Hippocampal formation (tissue), 2 donors: Measurements from ENCODE around the gene LHX3.

Source experiments
- DNase-seq, 2 donors: peaks; one replicate each; lab custom pipeline; 2025; lab: John Stamatoyannopoulos, UW

The LHX3 gene

DNA sequence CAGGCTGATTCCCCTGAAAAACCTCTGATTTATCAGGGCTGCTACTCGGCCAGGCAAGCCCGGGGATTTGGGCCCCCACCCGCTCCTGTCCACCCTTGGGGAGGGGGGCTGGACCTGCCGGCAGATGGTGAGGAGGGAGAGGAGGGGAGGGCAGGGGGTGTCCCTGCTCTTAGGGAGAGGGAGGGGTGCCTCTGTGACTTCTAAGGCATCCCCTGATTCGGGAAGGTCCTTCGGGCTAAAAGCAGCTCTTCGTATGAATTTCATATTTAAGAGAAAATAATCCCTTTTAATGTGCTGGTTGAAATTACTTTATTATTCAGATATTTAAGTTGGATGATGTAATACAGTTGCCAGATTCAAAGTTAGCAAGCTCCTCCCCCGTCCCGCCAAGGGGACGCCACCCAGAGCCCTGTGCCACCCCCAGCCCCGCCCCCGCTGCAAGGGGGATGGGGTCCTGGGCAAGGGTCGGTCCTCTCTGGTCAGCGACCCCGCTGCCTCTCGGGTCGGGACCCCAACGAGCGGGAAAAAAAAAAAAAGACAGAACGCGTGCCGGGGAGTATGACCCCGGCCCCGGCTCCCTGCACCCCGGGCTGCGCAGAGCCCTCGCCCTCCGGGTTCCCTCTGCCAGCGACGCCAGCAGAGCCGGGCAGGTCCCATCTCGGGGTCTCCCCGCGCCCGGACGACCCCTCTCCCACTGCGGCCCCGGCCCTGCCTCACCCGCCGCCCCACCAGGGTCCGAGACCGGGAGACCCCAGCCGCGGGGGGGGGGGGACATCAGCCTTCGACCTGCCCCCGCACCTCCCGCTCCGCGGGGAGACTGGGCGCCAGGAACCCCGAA lies 12.4 kb downstream of the LHX3 start:
- DNase-seq = no peak

DNA sequence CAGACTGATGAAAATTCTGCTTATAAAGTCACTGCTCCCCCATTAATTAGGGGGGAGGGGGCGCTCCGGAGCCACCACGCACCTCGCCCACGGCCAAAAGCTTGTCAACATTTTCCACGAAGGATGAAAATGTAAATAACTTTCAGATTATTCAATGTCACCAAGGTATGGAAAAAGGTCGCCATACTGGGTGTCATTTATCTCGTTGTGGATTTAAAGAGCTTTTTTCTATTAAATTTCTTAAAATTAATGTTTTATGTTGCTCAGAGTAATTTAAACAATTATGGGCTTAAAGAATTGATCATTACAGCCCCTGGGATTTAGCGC lies 13.0 kb downstream of the LHX3 start:
- no peak for DNase-seq

DNA sequence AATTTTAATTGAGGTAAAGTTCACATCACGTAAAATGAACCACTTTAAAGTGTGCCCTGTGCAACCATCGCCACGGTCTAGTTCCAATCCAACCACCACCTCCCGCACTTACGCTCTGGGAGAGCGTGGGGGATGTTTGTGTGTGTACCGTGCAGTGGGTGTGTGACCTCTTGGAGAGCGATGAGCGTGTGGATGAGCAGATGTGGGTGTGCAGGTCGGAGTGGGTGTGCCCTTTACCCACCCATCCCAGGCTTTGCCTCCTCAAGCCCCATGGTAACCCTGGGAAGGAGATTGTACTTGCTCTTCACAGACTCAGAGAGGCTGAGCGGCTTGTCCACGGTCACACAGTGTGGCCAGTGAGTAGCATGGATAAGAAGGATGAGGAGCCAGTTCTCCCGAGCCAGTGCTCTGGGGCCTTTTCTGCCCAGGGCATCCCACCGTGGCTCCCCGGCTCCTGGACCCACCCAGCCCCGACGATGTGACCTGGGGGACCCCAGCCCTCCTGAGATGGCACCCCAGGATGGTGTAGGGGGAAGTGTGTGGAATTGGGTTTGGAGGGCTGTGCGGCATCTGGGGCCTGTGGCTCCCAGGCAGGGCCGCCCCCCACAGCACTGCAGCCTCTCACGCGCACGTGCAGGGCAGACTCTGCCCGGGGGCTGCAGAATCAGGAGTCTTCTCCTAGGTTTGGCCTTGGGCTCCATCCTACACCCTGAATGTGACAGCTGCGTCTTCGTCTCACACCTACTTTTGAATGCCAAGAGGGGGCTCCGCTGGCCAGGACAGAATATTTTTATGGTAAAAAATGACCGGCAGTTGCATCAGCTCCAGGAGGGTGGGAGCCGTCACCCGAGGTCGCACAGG lies 13.6 kb downstream of the LHX3 start:
- DNase-seq = no peak

DNA sequence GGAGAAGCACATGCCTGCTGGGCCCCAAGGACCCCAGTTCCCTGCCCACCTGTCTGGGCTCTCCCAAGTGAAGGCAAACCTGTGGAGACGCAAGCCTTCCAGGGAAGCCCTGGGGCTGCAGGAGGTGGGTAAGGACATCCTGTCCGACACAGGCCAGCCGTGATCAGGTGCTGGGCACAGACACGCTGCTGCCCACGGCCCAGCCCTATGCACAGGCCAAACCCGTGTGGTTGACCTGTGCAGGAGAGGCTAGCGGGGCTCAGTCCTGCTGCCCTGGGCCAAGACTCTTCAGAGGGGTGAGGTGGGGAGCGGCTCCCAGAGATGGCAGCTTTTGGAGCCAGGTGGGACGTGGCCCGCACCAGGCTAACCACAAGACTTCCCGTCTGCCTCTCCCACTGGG lies 14.3 kb downstream of the LHX3 start:
- no peak for DNase-seq

DNA sequence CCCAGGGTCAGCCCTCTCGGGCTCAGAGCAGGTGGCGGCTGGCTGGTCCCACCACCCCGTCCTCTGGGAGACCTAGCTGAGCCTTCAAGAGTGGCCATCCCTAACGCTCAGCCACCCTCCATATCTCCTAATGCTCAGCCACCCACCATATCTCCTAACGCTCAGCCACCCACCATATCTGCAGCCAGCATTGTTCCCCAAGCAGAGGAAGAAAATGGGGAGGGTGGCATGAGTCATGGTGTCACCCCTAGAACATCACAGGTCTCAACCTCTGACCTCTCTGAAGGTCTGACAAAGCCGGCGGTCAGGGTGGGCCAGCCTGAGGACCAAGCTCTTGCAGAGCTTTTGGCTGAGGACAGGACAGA lies 14.7 kb downstream of the LHX3 start:
- DNase-seq = no peak

DNA sequence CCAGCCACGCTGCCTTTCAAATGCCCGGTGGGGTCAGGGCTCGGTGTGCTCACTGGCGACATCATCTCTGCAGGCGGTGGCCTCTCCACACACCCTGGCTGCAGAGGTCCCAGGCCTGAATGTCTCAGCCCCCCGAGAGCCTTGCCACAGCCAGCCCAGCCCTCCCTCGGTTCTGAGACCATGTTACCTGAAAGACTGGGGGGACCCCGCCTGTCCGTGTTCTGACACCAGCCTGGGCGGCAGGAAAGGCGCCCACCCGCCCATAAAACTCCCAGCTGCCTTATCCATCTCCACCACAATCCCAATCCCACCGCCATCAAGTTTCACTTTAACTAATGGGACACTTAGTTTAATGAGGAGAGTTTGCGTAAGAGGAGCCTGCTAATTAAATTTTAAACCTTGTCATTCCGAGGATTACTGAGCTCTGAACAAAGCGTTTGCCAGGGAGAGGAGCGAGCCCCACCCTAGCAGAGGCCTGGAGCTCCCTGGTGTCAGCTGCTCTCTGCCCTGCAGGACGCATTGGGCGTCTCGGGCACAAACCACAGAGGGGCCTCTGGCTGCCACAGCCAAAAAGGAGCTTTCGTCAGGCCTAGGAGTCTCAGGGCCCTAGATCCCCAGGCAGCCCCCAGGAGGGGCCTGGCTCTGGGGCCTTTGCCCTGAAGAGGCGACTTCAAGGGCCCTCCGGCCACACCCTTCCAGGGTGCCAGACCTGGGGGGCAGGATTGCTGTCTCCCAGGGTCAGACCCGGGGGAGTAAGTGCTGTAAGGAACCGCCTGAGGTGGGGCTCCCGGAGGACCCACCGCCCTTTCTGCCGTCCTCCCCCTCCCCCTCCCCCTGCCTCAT lies 15.3 kb downstream of the LHX3 start:
- no peak for DNase-seq

DNA sequence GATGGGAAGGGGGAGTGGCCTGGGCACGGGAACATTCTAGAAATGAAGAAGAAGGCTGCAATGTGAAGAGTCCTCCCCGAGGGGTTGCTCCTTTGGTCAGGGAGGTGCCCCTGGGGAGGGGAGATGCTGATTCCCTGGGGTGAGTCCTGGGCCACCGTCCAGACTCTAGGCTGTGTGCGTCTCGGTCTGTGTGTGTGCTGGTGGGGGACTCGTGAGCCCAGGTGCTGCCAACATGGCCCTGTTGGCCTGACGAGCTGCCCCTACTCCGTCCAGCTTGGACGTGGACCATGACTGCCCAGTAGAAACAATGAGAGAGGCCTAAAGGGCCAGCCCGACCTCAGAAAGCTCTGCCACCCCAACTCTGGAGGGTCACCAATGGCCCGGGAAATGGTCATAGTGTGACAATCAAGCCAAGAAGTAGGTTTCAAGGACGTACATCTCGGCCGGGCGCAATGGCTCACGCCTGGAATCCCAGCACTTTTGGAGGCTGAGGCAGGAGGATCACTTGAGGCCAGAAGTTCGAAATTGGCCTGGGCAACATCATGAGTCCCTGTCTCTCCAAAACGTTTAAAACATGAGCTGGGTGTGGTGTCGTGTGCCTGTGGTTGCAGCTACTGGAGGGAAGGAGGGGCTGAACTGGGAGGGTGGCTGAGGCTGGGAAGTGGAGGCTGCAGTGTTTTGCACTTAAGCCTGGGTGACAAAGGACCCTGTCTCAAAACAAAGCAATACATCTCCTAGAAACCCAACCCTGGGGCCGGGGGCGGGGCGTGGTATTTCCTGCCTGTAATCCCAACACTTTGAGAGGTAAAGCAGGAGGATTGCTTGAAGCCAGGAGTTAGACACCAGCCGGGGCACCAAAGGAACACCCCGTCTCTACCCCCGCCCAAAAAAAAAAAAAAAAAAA lies 17.0 kb downstream of the LHX3 start:
- no peak for DNase-seq

DNA sequence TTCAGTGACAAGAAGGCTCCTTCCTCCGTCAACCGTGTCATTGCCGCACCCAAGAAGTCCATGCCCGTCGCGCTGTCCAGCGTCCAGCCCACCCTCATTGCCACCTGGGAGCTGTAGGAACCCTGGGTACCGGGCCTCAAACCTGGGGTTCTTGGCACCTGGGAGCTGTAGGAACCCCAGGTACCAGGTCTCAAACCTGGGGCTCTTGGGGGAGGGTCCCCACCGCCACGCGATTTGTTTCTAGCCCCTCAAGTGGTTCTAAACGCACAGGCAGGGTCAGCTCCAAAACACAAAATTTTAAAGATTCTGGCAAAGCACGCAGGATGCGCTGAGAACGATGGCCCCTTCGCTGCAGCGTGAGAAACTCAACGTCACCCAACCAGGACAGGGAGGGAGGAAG lies 17.7 kb downstream of the LHX3 start:
- DNase-seq = no peak

DNA sequence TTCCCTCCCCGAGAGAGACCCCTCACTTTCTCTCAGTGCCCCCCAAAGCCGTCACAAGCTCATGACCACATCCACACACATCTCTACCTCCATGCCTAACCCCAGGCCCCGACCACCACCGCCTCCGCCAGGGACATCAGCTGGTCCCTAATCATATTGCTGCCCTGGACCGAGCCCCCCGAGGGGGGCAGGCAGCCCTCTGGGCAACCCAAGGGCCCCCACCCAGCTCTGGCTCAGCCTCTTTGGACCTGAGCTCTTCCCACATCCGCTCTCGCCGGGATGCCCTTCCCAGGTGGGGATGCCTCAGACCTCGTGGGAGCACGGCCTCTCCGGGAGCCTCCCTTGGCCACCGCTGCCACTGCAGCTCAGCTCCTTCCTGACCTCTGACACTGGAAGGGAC lies 18.5 kb downstream of the LHX3 start:
- no peak for DNase-seq

DNA sequence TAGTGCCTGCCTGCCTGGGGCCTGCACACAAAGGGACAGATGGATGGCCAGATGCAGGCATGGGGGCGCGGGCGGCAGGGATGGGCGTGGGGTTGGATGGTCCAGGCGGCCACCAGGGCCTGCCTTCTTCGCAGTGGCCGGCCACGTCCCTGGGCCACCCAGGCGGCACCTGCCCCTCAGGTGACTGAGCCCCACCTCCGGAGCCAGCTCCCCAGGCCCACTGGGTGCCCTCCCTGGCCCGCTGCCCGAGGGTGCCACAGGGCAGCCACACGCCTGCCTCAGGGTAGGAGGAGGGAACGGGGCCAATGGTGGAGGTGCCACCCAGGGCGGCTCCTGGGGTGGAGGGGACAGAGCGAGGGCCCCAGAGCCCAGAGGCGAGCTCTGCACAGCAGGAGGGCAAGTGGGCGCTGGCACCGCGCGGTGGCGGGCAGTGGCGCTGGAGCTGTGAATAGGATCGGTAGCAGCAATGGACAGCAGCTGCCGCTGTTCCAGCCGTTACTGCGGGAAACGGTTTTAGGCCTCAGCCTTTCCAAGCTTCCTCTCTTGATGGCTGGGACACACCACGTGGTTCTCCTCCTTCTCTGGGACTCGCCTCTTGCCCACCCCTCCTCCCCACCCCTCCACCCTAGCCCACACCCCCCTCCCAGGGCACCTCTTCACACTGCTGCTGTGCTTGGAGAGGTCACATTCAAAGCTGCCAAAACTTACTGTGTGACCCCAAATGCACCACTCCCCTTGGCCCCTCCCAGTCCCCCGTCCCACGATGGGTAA lies 19.1 kb downstream of the LHX3 start:
- DNase-seq = no peak

DNA sequence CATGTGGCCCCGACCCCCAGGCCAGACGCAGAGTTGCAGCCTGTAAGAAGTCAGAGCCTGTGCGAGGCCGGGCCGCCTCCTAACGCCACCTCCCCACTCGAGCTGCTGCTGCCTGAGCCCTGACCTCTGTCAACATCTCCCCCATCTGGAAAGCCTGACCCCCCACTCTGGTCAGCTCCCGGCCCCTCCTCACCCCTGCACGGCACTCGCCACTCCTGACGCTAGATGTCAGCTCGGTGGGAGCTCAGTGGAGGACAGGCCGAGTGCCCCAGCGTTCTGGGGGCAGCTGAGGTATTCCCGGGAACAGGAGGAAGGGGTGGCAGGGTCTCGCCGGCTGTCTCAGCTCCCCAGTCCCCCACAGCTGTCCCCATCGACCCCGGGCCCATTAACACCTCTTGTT lies 19.9 kb downstream of the LHX3 start:
- no peak for DNase-seq

DNA sequence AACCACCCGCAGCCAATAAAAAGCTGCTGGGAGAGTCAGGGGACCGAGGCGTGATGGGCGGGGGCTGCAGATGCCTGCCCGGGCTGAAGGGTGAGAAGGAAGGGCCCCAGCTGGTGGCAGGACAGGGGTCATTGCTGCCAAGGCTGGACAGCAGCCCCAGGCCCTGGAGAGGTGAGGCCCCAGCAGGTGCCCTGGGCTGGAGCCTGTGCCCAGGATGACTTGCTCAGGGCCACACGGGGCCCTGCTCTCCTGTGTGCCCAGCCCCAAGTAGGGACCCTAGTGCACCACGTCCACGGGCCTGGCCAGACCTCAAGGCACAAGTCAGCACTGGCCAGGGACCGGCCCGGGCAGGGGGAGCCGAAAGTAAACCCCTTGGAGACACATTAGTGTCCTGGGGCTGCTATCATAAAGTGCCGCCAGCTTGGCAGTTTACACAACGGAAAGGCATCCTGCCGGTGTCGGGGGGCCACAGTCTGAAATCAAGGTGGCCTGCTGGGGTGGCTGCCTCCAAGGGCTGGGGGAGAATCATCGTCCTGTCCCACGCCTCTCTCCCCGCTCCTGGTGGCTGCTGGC lies 22.0 kb downstream of the LHX3 start:
- no peak for DNase-seq

DNA sequence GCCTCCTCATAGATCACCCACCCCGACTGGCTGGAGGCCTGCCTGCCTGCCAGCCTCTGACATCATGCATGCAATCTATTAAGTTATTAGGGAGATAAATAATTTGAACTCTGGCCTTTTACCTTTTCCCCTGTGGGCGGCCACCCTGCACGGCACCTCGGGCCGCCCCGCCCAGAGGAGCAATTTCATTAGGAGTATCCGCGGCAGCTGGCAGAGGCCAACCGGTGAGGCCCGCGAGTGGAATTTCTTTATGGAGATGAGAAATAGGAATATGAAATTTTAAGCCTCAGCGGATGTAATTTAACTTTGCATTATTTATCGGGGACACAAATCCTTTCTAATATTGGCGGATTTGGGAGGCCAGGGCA lies 22.5 kb downstream of the LHX3 start:
- DNase-seq = no peak

DNA sequence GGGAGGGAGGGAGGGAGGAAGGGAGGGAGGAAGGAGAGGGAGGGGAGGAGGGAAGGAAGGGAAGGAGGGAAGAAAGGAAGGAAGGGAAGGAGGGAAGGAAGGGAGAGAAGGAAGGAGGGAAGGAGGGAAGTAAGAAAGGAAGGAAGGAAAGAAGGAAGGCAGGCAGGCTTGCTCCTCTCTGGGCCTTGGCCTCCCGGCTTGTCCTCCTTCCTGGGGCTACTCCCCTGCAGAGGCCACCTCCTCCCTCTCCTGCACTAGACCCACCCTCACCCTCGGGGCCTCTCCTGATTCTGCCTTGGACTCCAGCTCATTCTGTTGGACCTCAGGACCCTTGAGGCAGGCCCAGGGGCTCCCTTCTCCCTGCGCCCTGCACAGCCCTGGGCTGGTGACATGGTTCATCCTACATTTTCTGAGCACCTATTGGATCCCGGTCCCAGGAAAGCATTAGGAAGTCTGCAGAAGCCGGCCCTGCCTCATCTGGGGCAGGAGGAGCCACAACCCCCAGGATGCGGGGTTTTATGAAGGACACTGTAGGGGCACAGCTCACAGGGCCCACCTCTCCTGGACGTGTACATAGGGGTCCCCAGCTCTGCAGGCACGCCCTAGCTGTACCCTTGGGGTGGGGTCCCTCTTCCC lies 23.0 kb downstream of the LHX3 start:
- no peak for DNase-seq

DNA sequence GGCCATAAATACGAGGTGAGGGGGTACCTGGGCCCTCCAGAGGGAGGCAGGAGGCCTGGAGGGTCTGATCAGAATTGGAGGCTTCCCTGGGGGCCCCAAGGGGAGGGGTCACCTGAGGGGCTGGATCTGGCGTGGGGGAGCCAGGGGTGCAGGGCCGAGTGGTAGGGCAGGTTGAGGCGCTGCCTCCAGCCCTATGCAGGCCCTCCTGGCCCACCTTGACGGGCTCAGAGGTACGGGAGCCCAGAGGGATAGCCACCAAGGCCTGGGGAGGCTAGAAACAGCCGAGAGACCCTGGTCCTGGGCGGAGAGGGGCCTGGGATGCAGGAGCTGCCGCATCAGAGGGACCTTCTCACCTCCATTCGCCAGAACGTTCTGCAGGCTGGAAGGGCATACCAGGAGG lies 24.3 kb downstream of the LHX3 start:
- DNase-seq = no peak

DNA sequence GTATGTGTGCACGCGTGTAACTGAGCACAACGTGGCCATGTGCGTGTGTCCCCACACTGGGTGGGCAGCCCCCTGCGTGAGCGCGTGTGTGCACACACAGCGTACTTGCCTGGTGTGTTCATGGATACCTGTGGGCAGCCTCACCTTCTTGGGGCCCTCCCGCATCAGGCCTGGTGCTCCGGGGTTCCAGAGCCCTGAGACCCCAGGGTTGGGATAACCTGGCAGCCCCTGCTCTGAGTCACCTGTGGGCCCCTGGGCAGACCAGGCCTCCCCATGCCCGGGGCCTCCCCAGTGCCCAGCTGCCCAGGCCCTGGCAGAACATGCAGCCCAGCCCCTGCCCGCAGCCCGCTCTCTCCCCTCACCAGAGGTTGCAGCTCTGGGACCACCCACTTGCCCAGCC lies 25.2 kb downstream of the LHX3 start:
- DNase-seq = no peak

DNA sequence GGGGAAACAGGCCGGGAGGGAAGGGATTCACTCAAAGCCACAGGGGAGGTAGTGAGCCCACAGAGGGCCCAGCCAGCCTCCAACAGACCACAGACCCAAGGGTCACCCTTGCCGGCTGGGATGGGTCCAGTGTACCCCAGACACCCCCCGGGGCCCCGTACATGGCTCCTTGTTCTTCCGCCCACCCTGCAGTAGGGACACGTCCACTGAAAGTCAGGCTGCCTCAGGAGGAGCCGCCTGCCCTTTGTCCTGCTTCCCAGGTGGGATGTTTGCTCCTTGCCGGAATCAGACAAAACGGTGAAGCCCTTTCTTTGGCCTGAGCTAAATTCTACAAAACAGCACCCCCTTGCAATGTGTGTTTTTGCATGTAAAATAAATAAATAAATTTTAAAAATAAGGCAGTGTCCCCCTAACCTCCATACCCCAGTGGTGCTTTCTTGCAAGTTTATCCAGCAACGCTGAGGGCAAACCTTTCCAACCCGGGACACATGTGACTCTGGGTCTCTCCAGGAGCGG lies 25.8 kb downstream of the LHX3 start:
- DNase-seq = no peak

DNA sequence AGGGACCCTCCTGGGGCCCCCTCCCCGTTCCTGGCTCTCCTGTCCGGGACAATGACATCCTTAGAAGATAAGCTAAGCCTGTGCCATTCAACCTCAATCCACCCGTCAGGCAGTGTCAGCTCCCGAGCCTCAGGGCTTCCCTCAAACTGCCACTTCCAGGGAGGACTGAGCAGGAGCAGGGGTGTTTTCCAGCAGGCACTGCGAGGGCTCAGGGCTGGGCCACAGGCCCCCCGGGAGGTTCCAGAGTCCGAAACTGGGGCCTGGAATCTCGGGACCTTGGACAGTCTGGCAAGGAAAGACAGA lies 26.2 kb downstream of the LHX3 start:
- no peak for DNase-seq

DNA sequence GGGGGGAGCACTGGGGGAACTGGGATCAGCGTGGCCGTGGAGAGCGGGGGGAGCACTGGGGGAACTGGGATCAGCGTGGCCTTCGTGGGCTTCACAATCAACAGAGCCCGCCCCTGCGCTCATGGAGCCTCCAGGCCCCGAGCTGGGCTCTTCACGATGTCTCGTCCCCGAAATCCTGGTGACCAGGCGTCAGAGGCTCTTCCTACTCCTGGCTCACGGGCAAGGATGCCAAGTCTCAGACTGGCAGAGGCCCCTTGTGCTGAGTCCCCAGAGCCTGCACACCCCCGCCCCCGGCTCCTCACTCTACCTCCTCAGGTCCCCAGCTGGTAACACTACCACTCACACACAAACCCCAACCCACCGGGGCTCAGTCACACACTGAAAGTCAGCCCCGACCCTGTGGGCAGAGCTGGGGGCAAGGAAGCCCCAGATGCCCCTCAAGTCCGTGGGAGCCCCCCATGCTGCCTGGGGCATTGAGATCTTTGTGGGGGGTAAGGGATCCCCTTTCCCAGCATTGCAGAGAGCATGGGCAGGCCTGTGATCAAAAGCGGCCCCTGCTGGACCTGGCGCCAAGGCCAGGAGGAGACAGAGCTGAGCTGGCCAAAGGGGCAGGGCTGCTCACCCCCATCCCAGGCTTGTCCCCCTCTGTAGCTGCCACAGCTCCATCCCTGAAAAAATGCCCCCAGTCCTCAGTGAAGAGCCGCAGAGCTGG lies 26.7 kb downstream of the LHX3 start:
- DNase-seq = no peak
